Duodenal mucosa (tissue), 2 donors: ENCODE data around the gene CTXN2.

Experiments
- H3K27ac ChIP-seq: one replicate; pipeline ENCODE4 v1.7.0; 2013; ENCODE audit warnings: low read depth, low read length
- H3K27me3 ChIP-seq, 2 donors: one replicate each; pipeline ENCODE4 v1.7.0; 2013; ENCODE audit warnings: low read length in 2 of 2, control low read depth in 1 of 2; ENCODE audit not compliant: insufficient read depth in 2 of 2, control insufficient read depth in 1 of 2
- H3K36me3 ChIP-seq, 2 donors: one replicate each; pipeline ENCODE4 v1.7.0; 2013; ENCODE audit warnings: low read length in 2 of 2, control low read depth in 1 of 2; ENCODE audit not compliant: insufficient read depth in 2 of 2, control insufficient read depth in 1 of 2
- H3K4me1 ChIP-seq, 2 donors: one replicate each; pipeline ENCODE4 v1.7.0; 2013; ENCODE audit warnings: low read length in 2 of 2, control low read depth in 1 of 2; ENCODE audit not compliant: insufficient read depth in 2 of 2, control insufficient read depth in 1 of 2
- H3K4me3 ChIP-seq, 2 donors: one replicate each; pipeline ENCODE4 v1.7.0; 2013; ENCODE audit warnings: low read length in 2 of 2, low read depth in 1 of 2
- H3K9ac ChIP-seq, 2 donors: one replicate each; pipeline ENCODE4 v1.7.0; 2013; ENCODE audit warnings: low read length in 2 of 2, low read depth in 1 of 2
- H3K9me3 ChIP-seq, 2 donors: one replicate each; pipeline ENCODE4 v1.7.0; 2013; ENCODE audit warnings: low read length in 2 of 2, control low read depth in 1 of 2; ENCODE audit not compliant: control insufficient read depth in 1 of 2

CTXN2 gene

GRCh38 chr15:48248414-48248813 is 56.9 kb downstream of the CTXN2 start:
- Histone ChIP-seq H3K4me3 (no peak overlapping the region), H3K9me3 (no peaks in the 10 kb centered on the region), H3K27ac (no peak overlapping the region), H3K4me1 (no peaks in the 10 kb centered on the region), H3K27me3 (no peaks in the 10 kb centered on the region), H3K36me3 (no peaks in the 10 kb centered on the region), H3K9ac (no peak overlapping the region)

GRCh38 chr15:48250640-48251076 is 59.2 kb downstream of the CTXN2 start:
- no peaks in the 10 kb centered on the region for H3K4me1 ChIP-seq
- no peak overlapping the region for H3K4me3 ChIP-seq
- no peaks in the 10 kb centered on the region for H3K9me3 ChIP-seq
- no peaks in the 10 kb centered on the region for H3K27me3 ChIP-seq
- no peaks in the 10 kb centered on the region for H3K36me3 ChIP-seq
- H3K27ac ChIP-seq: no peak overlapping the region
- no peak overlapping the region for H3K9ac ChIP-seq

- H3K27me3 ChIP-seq: no peaks in the 10 kb centered on the region
- H3K27ac ChIP-seq: no peak overlapping the region
- H3K36me3 ChIP-seq: no peaks in the 10 kb centered on the region
- no peak overlapping the region for H3K4me3 ChIP-seq
- no peaks in the 10 kb centered on the region for H3K4me1 ChIP-seq
- H3K9ac ChIP-seq: no peak overlapping the region
- H3K9me3 ChIP-seq: no peaks in the 10 kb centered on the region
These were observed 61.7 kb downstream of the CTXN2 start for GRCh38 chr15:48253172-48253571.
